Coronary artery (tissue), 2 donors: ENCODE data around the gene CAPN1.
A peak's percentile ranks its signal among the peaks of the same experiment; 100 is the strongest.

Source experiments
- DNase-seq: peaks from one replicate; pipeline ENCODE4 v3.0.0-alpha.2; 2017; ENCODE audit warnings: low spot score
- H3K27ac ChIP-seq, 2 donors: fragments of 200-600 bp; sonication (generic); one replicate each; pipeline ENCODE4 v1.5.1; 2016 to 2019
- H3K4me3 ChIP-seq: fragments of 200-600 bp; sonication (generic); 2 replicates; pipeline ENCODE4 v1.5.1; 2016; ENCODE audit warnings: mild to moderate bottlenecking, moderate library complexity
- CTCF ChIP-seq: fragments of 200-600 bp; sonication (generic); IDR thresholded peaks from one replicate; pipeline ENCODE4 v1.5.1; 2019; ENCODE audit warnings: antibody characterized with exemption

The CAPN1 gene

GRCh38 chr11:65251476-65251875, 69.7 kb downstream of the CAPN1 start:
- TF ChIP-seq CTCF = no peak
- no peak overlapping the region for H3K4me3 ChIP-seq
- DNase-seq = no peak
- H3K27ac ChIP-seq = no peak overlapping the region

- Histone ChIP-seq H3K4me3 (no peak overlapping the region), H3K27ac (no peak overlapping the region)
- no peak for DNase-seq
- no peak for TF ChIP-seq CTCF
Observed at GRCh38 chr11:65254724-65255123, 73.0 kb downstream of the CAPN1 start.

GRCh38 chr11:65258988-65259387, 77.3 kb downstream of the CAPN1 start:
- no peak for DNase-seq
- TF ChIP-seq CTCF = no peak
- Histone ChIP-seq H3K27ac (no peak overlapping the region), H3K4me3 (no peak overlapping the region)

GRCh38 chr11:65260302-65260701, 78.6 kb downstream of the CAPN1 start:
- Histone ChIP-seq H3K27ac (no peak overlapping the region), H3K4me3 (no peak overlapping the region)
- DNase-seq = no peak
- TF ChIP-seq CTCF = no peak

- Histone ChIP-seq H3K4me3 (peak overlapping the region; percentile 82), H3K27ac (peak overlapping the region; percentile 66 to 92)
- no peak for DNase-seq
- TF ChIP-seq CTCF = no peak
Observed at GRCh38 chr11:65260756-65261590, 79.2 kb downstream of the CAPN1 start.
